Peyer's patch (tissue), 4 donors: ENCODE measurements around the gene ARID1B.

Experiments
- POLR2A ChIP-seq, 2 donors: fragments of 450-650 bp; IDR thresholded peaks; one replicate each; pipeline ENCODE4 v1.5.1; 2017; ENCODE audit warnings: antibody characterized with exemption in 2 of 2, mild to moderate bottlenecking in 2 of 2, moderate library complexity in 2 of 2
- TF ChIP-seq, protein P1 (sequence below), 6 experiments: fragments of 450-650 bp in 4 of 6; fragments of 200-600 bp in 2 of 6; sonication (generic) in 1 of 6; IDR thresholded peaks; one replicate each; pipeline ENCODE4 v1.5.1; 2017 to 2019; ENCODE audit warnings: antibody characterized with exemption in 6 of 6, mild to moderate bottlenecking in 3 of 6, moderate library complexity in 1 of 6

DNA sequence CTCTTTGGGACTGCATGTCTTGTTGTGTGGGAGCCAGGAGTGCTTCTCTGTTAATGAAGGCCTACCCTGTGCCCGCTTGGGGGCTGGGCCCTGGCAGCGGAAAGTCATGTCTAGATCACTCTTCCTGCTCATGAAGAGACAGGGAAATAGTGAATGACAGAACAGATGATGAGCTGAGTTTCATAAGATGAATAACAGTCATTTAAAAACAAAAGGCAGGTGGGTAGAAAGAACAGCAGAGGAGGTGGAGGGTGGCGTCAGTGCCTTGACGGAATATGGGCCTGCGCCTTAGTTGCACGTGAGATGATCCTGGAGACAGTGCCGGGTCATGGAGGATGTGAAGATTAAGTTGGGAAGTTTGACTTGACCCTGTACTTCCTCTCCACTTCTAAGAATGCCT is 85.5 kb downstream of the ARID1B start:
- TF ChIP-seq, protein P1, sequence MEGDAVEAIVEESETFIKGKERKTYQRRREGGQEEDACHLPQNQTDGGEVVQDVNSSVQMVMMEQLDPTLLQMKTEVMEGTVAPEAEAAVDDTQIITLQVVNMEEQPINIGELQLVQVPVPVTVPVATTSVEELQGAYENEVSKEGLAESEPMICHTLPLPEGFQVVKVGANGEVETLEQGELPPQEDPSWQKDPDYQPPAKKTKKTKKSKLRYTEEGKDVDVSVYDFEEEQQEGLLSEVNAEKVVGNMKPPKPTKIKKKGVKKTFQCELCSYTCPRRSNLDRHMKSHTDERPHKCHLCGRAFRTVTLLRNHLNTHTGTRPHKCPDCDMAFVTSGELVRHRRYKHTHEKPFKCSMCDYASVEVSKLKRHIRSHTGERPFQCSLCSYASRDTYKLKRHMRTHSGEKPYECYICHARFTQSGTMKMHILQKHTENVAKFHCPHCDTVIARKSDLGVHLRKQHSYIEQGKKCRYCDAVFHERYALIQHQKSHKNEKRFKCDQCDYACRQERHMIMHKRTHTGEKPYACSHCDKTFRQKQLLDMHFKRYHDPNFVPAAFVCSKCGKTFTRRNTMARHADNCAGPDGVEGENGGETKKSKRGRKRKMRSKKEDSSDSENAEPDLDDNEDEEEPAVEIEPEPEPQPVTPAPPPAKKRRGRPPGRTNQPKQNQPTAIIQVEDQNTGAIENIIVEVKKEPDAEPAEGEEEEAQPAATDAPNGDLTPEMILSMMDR (IDR thresholded peaks at IDR 0.05), result no peak
- no peak for TF ChIP-seq POLR2A (IDR thresholded peaks at IDR 0.05)
